Measurements from ENCODE around the gene SRRT.

Gene SRRT

GRCh38 chr7:100874577-100875355, at the start of gene SRRT:
Gene SRRT, plus strand, starts transcription at chr7:100875103. Its CDS starts 488 bp downstream, at chr7:100875591.
- DNase-seq (ENCODE audit: low read depth in 1 of 2, low spot score in 1 of 2) = peak; percentile 94 to 98

GRCh38 chr7:100825215-100825671, 49.7 kb upstream of the SRRT start:
- DNase-seq (ENCODE audit: low read depth in 1 of 2, low spot score in 1 of 2) = no peak

GRCh38 chr7:100825751-100826513, 49.0 kb upstream of the SRRT start:
- no peak for DNase-seq (ENCODE audit: low read depth in 1 of 2, low spot score in 1 of 2)

- DNase-seq (ENCODE audit: low read depth in 1 of 2, low spot score in 1 of 2) = no peak
These were observed 48.2 kb upstream of the SRRT start for GRCh38 chr7:100826514-100827329.

- no peak for DNase-seq (ENCODE audit: low read depth in 1 of 2, low spot score in 1 of 2)
These were observed 47.3 kb upstream of the SRRT start, which contains the start of gene EPHB4 for GRCh38 chr7:100827330-100828226. Gene EPHB4, minus strand, starts transcription at chr7:100827523. Its CDS starts 493 bp downstream, at chr7:100827030.

GRCh38 chr7:100829150-100829716, 45.7 kb upstream of the SRRT start:
- DNase-seq (ENCODE audit: low read depth in 1 of 2, low spot score in 1 of 2) = no peak

- DNase-seq (ENCODE audit: low read depth in 1 of 2, low spot score in 1 of 2) = no peak
These were observed 44.5 kb upstream of the SRRT start for GRCh38 chr7:100830396-100830795.

- no peak for DNase-seq (ENCODE audit: low read depth in 1 of 2, low spot score in 1 of 2)
These were observed 42.6 kb upstream of the SRRT start for GRCh38 chr7:100832281-100832633.

- no peak for DNase-seq (ENCODE audit: low read depth in 1 of 2, low spot score in 1 of 2)
These were observed 38.7 kb upstream of the SRRT start for GRCh38 chr7:100835903-100836811.

GRCh38 chr7:100836812-100837098, 38.1 kb upstream of the SRRT start:
- DNase-seq (ENCODE audit: low read depth in 1 of 2, low spot score in 1 of 2) = no peak

- DNase-seq (ENCODE audit: low read depth in 1 of 2, low spot score in 1 of 2) = peak; percentile 55 to 74
These were observed 37.6 kb upstream of the SRRT start for GRCh38 chr7:100837099-100837836.

GRCh38 chr7:100839361-100839760, 35.5 kb upstream of the SRRT start:
- DNase-seq (ENCODE audit: low read depth in 1 of 2, low spot score in 1 of 2) = no peak

GRCh38 chr7:100840470-100841100, 34.3 kb upstream of the SRRT start:
- no peak for DNase-seq (ENCODE audit: low read depth in 1 of 2, low spot score in 1 of 2)

- DNase-seq (ENCODE audit: low read depth in 1 of 2, low spot score in 1 of 2) = no peak
These were observed 27.5 kb upstream of the SRRT start for GRCh38 chr7:100847360-100847759.

GRCh38 chr7:100852048-100852872, 22.6 kb upstream of the SRRT start, which contains the start of gene SLC12A9:
Gene SLC12A9, plus strand, starts transcription at chr7:100852713. Its CDS starts 1,485 bp downstream, at chr7:100854198.
- DNase-seq (ENCODE audit: low read depth in 1 of 2, low spot score in 1 of 2) = peak; percentile 65 to 77

- no peak for DNase-seq (ENCODE audit: low read depth in 1 of 2, low spot score in 1 of 2)
These were observed 20.6 kb upstream of the SRRT start for GRCh38 chr7:100854146-100854895.

Data from activated CD4-positive, alpha-beta T cell treated with anti-CD3 and anti-CD28 coated beads, Interleukin-2, amount 50 U/mL, for 24 hours (primary cell).